Activated T-helper 17 cell treated with anti-CD3 and anti-CD28 coated beads, Interleukin-2, amount 50 U/mL, for 72 hours (primary cell): Measurements from ENCODE around the gene MAVS. TPM values are rescaled to one million over a fixed set of nuclear protein-coding genes. Genes with fewer than 3 reads are reported as not detected.

Experiments
- ATAC-seq: fragments of 150-1000 bp; cut with Tn5 transposase; replicated peaks from 2 replicates; pipeline ENCODE4 v1.10.0; 2021; ENCODE audit warnings: mild to moderate bottlenecking, moderate library complexity
- H3K27ac Mint-ChIP-seq: one replicate; pipeline ENCODE4 v1.8.0; 2022; ENCODE audit warnings: mixed read lengths
- H3K27me3 Mint-ChIP-seq: one replicate; pipeline ENCODE4 v1.8.0; 2022; ENCODE audit warnings: mixed read lengths
- H3K36me3 Mint-ChIP-seq: one replicate; pipeline ENCODE4 v1.8.0; 2022; ENCODE audit warnings: low read depth, mild to moderate bottlenecking, mixed read lengths
- H3K4me1 Mint-ChIP-seq: one replicate; pipeline ENCODE4 v1.8.0; 2022; ENCODE audit warnings: mixed read lengths
- H3K4me3 Mint-ChIP-seq: one replicate; pipeline ENCODE4 v1.8.0; 2022; ENCODE audit warnings: mild to moderate bottlenecking, mixed read lengths
- H3K9me3 Mint-ChIP-seq: one replicate; pipeline ENCODE4 v1.8.0; 2022; ENCODE audit warnings: mixed read lengths
- total RNA-seq, 2 donors: library from RNA; stranded (reverse); gene quantifications; one replicate each; pipeline ENCODE4 v1.2.3, GENCODE V29; 2022

MAVS gene
- total RNA-seq, 2 donors from 2014 or later: 27.9 to 34.4 TPM

DNA sequence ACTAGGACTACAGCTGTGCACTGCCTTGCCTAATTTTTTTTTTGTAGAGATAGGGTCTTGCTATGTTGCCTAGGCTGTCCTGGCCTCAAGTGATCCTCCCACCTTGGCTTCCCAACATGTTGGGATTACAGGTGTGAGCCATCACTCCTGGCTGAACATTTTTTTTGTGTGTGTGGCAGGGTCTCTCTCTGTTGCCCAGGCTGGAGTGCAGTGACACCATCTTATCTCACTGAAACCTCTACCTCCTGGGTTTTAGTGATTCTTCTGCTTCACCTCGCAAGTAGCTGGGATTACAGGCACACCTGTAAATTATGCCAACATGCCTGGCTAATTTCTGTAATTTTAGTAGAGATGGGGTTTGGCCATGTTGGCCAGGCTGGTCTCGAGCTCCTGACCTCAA is 67.8 kb downstream of the MAVS start:
- Mint-ChIP-seq H3K36me3 (peaks cover 98% of the 10 kb centered on the region), H3K4me3 (no peak overlapping the region), H3K9me3 (no peaks in the 10 kb centered on the region), H3K27me3 (no peaks in the 10 kb centered on the region), H3K4me1 (peaks cover 32% of the 10 kb centered on the region), H3K27ac (peak overlapping the region; percentile 83)
- no peak for ATAC-seq

- peak; percentile 67 for ATAC-seq
- Mint-ChIP-seq H3K27me3 (no peaks in the 10 kb centered on the region), H3K4me3 (peak overlapping the region; percentile 53), H3K27ac (peak overlapping the region; percentile 83), H3K36me3 (peaks cover 98% of the 10 kb centered on the region), H3K9me3 (no peaks in the 10 kb centered on the region), H3K4me1 (peaks cover 33% of the 10 kb centered on the region)
These were observed 69.1 kb downstream of the MAVS start for GRCh38 chr20:3915691-3916090.

DNA sequence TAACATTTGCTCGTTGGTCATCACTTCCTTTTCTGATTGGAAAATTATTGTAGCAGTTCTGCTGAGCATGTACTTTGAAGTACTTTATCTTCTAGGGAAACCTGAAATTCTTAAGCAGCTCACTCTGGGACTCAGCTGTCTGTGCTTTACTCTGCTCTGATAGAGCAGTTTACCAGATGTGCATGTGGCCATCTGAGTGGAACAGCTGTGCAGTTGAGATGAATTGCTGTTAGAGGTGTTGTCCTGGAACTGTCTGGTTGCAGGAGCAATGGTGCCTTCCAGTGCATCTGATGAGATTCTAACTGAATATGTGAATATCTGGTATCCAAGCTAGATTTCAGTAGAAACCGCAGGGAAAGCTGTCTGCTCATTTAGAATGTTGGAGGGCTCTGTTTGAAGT is 69.7 kb downstream of the MAVS start:
- peaks cover 33% of the 10 kb centered on the region for H3K4me1 Mint-ChIP-seq
- peak overlapping the region; percentile 83 for H3K27ac Mint-ChIP-seq
- no peak overlapping the region for H3K4me3 Mint-ChIP-seq
- H3K9me3 Mint-ChIP-seq: no peaks in the 10 kb centered on the region
- peaks cover 98% of the 10 kb centered on the region for H3K36me3 Mint-ChIP-seq
- no peaks in the 10 kb centered on the region for H3K27me3 Mint-ChIP-seq
- ATAC-seq: no peak

GRCh38 chr20:3919352-3919751 is 72.7 kb downstream of the MAVS start:
- ATAC-seq: no peak
- Mint-ChIP-seq H3K9me3 (no peaks in the 10 kb centered on the region), H3K27me3 (no peaks in the 10 kb centered on the region), H3K36me3 (peaks cover 98% of the 10 kb centered on the region), H3K4me3 (no peak overlapping the region), H3K27ac (peak overlapping the region; percentile 79), H3K4me1 (peaks cover 44% of the 10 kb centered on the region)

DNA sequence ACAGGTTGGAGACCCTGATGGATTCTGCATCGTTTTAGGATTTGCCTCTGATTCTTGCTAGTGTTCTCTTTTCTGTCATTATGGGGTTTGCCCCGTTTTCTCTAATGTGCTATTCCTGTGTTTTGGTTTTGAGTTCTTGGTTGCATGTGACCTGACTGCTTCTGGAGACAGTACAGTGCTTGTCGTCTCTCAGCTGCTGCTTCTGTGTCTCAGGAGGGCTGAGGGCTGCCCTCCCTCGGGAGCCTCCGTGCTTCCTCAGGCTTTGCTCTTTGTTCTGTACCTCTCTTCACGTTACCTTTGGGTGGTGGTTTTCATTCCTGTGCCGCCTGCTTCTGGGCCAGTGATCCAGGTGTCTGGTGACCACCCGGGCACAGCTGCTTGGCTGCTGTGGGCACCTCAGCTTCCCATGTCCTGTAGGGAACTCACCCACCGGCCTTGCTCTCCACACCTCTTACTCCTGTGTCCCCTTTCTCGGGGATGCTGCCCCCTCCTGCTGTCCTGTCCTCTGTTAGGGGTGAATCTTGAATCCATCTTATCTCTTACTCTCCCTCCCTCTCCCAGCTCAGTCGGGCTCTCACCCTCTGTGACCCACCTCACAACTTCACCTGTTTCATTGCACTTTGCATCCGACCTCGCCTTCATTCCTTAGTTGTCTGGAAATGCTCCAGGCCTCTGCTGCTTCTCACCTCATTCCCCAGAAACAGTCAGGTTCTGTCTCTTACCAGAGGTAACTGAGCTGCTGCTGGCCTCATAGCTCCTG is 75.8 kb downstream of the MAVS start:
- Mint-ChIP-seq H3K27ac (peak overlapping the region; percentile 81), H3K36me3 (peaks cover 98% of the 10 kb centered on the region), H3K4me1 (peaks cover 38% of the 10 kb centered on the region), H3K27me3 (no peaks in the 10 kb centered on the region), H3K4me3 (peak overlapping the region; percentile 37), H3K9me3 (no peaks in the 10 kb centered on the region)
- no peak for ATAC-seq

DNA sequence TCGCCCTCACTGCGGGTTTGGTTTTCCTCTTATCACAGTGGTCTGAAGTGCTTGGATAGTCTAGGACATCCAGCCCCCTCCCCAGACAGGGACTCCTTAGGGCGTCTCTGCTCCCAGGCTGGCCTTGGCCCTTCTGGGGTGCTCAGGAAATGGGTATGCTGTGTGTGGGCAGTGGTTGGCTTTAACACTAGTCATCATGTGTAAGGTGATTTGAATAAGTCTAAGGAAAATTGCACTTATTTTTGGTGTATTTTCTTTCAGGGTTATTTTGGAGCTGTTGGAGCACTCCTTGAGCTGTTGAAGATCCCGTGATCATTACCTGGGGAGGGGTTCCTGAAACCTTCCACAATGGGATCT is 76.3 kb downstream of the MAVS start:
- no peaks in the 10 kb centered on the region for H3K27me3 Mint-ChIP-seq
- H3K4me1 Mint-ChIP-seq: peaks cover 39% of the 10 kb centered on the region
- ATAC-seq: peak; percentile 51
- H3K27ac Mint-ChIP-seq: peak overlapping the region; percentile 81
- H3K36me3 Mint-ChIP-seq: peaks cover 100% of the 10 kb centered on the region
- peak overlapping the region; percentile 37 for H3K4me3 Mint-ChIP-seq
- no peaks in the 10 kb centered on the region for H3K9me3 Mint-ChIP-seq

- ATAC-seq: no peak
- H3K4me3 Mint-ChIP-seq: peak overlapping the region; percentile 37
- H3K4me1 Mint-ChIP-seq: peaks cover 43% of the 10 kb centered on the region
- H3K27me3 Mint-ChIP-seq: no peaks in the 10 kb centered on the region
- peaks cover 97% of the 10 kb centered on the region for H3K36me3 Mint-ChIP-seq
- no peaks in the 10 kb centered on the region for H3K9me3 Mint-ChIP-seq
- H3K27ac Mint-ChIP-seq: peak overlapping the region; percentile 81
These were observed 77.2 kb downstream of the MAVS start for GRCh38 chr20:3923818-3924217.

DNA sequence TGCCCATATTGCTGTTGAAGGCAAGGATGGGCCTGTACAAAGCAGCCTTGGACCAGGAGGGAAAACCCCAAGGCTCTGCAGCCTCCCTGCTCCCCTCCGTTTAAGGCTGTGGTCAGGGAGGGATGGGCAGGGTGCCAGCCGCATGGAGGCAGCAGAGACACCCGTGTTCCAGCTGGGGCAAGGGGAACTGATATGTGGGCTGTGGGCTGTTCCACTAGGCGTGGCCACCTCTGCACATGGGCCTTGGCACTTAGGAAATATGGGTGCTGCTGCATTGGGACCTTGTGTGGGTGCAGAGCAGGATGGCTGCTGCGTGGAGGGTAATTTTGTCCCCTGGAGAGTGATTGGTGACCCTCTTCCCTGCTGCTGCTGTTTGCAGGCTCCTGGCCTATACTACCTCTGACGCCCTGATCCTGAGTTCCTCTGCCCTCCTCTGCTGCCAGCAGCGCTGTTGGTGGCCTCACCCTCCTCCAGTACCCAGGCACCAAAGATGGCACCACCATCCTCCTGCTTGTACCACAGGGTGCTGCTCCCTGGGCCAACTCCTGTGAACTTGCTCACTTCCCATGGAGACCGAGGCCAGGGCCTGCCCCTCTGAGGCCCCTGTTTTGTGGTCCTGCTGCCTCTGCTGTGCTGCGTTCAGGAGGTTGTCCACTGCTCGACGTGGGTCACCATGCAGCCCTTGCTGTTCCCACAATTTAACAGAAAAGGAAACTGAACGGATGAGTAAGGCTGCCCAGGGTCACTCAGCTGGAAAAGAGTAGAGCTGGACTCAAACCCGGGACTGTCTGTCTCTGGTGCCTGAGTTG is 77.9 kb downstream of the MAVS start:
- H3K27ac Mint-ChIP-seq: peak overlapping the region; percentile 81
- H3K4me3 Mint-ChIP-seq: no peak overlapping the region
- H3K4me1 Mint-ChIP-seq: peaks cover 39% of the 10 kb centered on the region
- H3K27me3 Mint-ChIP-seq: no peaks in the 10 kb centered on the region
- ATAC-seq: no peak
- H3K36me3 Mint-ChIP-seq: peaks cover 96% of the 10 kb centered on the region
- H3K9me3 Mint-ChIP-seq: no peaks in the 10 kb centered on the region

GRCh38 chr20:3925113-3925695 is 78.6 kb downstream of the MAVS start:
- Mint-ChIP-seq H3K27me3 (no peaks in the 10 kb centered on the region), H3K9me3 (no peaks in the 10 kb centered on the region), H3K36me3 (peaks cover 96% of the 10 kb centered on the region), H3K27ac (peak overlapping the region; percentile 72), H3K4me1 (peaks cover 44% of the 10 kb centered on the region), H3K4me3 (no peak overlapping the region)
- ATAC-seq: no peak

Other genes starting within 250 kb of the MAVS start
- gene GFRA4, start 183.4 kb upstream of the MAVS start, total RNA-seq: not detected
- not detected for gene ADAM33, start 164.8 kb upstream of the MAVS start, total RNA-seq
- gene SIGLEC1, start 134.2 kb upstream of the MAVS start, total RNA-seq: not detected
- gene HSPA12B, start 114.1 kb upstream of the MAVS start, total RNA-seq: not detected
- gene ADISSP, start 79.1 kb upstream of the MAVS start, total RNA-seq: 10 to 100 TPM; 40.7 to 66.0 TPM
- under 1 TPM; 0.24 TPM for gene SPEF1, start 65.4 kb upstream of the MAVS start, total RNA-seq
- gene CENPB, start 60.1 kb upstream of the MAVS start, total RNA-seq: 10 to 100 TPM; 42.3 to 82.1 TPM
- 100 to 1,000 TPM in 1 of 2 donors, 10 to 100 TPM in 1; 86.7 to 117 TPM for gene CDC25B, start 50.5 kb upstream of the MAVS start, total RNA-seq
- gene AP5S1, start 26.3 kb upstream of the MAVS start, total RNA-seq: 10 to 100 TPM; 10.8 to 14.8 TPM
- 10 to 100 TPM; 61.1 to 64.3 TPM for gene PANK2, start 42.6 kb downstream of the MAVS start, total RNA-seq
- gene RNF24, start 168.7 kb downstream of the MAVS start, total RNA-seq: 10 to 100 TPM; 20.1 to 47.9 TPM